Measurements from ENCODE around the gene CX3CR1.

DNA sequence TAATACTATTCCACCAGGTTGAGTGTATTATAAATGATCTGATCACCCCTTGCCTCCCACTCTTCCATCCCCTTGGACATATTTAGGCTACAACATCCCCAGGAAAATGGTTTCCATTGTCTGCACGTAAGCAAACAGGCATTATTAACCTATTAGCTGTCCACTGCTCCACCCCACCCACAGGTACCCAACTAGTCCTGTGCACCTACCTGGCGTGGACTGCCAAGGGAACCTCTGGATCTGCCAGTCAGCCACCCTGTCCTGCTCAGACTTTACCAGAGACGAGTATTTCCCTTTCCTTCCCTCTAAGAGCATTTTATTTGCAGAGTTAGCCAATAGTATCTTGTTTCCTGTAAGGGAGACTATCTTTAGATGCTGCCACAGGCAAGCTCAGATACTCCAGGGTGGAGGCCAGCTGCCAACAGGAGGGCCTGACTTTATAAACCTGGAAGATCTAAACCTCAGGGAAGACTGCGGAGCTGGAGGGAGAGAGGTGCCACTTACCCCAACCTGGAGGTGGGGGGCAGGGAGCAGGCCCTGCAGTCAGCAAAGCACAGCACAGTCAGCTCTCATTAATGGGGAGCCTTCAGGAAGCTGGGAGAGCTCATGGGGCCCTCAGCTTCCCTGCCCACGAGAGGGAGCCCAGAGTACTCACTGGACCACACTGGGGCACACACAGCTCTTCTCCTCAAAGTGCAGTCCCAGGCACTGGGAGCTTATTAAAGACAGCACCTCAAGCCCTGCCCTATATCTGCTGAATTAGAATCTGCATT, at the start of gene CX3CR1:
- TF ChIP-seq, protein P1, sequence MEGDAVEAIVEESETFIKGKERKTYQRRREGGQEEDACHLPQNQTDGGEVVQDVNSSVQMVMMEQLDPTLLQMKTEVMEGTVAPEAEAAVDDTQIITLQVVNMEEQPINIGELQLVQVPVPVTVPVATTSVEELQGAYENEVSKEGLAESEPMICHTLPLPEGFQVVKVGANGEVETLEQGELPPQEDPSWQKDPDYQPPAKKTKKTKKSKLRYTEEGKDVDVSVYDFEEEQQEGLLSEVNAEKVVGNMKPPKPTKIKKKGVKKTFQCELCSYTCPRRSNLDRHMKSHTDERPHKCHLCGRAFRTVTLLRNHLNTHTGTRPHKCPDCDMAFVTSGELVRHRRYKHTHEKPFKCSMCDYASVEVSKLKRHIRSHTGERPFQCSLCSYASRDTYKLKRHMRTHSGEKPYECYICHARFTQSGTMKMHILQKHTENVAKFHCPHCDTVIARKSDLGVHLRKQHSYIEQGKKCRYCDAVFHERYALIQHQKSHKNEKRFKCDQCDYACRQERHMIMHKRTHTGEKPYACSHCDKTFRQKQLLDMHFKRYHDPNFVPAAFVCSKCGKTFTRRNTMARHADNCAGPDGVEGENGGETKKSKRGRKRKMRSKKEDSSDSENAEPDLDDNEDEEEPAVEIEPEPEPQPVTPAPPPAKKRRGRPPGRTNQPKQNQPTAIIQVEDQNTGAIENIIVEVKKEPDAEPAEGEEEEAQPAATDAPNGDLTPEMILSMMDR (IDR thresholded peaks at IDR 0.05; ENCODE audit: insufficient read depth, low read length, poor library complexity, severe bottlenecking): no peak
- no peak for TF ChIP-seq EZH2phosphoT487 (conservative IDR thresholded peaks at IDR 0.05; ENCODE audit: low read length)

All from SU-DHL-6 (cell line).